Embryonic facial prominence (tissue), 1 donor: Measurements from ENCODE around the gene OAS1.

Experiments used
- DNase-seq: peaks from one replicate; pipeline ENCODE4 v3.0.0-alpha.2; 2016; ENCODE audit errors: extremely low spot score

OAS1 gene

DNA sequence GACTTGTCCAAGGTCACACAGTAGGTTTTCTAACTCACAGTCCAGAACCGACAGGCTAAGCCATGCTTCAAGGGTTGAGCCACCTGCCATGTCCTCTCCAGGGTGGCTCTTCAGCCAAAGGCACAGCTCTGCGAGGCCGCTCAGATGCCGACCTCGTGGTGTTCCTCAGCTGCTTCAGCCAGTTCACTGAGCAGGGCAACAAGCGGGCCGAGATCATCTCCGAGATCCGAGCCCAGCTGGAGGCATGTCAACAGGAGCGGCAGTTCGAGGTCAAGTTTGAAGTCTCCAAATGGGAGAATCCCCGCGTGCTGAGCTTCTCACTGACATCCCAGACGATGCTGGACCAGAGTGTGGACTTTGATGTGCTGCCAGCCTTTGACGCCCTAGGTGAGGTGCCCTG is 58.9 kb downstream of the OAS1 start:
- DNase-seq = no peak

DNA sequence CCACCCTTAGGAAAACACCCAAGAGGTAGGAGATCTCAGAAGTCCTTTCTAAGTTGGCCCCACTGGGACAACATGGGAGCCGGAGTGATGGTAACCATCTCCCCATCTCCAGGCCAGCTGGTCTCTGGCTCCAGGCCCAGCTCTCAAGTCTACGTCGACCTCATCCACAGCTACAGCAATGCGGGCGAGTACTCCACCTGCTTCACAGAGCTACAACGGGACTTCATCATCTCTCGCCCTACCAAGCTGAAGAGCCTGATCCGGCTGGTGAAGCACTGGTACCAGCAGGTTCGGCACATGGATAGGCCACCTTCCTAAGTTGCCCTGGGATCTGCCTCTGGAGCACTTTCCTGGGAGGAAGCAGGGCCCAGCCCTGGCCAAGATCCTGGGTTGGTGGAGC is 60.5 kb downstream of the OAS1 start:
- no peak for DNase-seq

DNA sequence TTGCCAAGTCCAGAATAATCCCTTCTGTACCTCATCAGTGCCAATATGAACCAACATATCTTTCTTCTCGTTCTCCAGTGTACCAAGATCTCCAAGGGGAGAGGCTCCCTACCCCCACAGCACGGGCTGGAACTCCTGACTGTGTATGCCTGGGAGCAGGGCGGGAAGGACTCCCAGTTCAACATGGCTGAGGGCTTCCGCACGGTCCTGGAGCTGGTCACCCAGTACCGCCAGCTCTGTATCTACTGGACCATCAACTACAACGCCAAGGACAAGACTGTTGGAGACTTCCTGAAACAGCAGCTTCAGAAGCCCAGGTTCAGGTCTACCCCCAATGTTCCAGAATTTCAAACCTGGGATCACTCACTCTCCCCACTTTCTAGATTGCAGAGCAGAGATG is 61.1 kb downstream of the OAS1 start:
- no peak for DNase-seq
